ENCODE measurements around the gene ARHGAP20.

The ARHGAP20 gene, protein sequence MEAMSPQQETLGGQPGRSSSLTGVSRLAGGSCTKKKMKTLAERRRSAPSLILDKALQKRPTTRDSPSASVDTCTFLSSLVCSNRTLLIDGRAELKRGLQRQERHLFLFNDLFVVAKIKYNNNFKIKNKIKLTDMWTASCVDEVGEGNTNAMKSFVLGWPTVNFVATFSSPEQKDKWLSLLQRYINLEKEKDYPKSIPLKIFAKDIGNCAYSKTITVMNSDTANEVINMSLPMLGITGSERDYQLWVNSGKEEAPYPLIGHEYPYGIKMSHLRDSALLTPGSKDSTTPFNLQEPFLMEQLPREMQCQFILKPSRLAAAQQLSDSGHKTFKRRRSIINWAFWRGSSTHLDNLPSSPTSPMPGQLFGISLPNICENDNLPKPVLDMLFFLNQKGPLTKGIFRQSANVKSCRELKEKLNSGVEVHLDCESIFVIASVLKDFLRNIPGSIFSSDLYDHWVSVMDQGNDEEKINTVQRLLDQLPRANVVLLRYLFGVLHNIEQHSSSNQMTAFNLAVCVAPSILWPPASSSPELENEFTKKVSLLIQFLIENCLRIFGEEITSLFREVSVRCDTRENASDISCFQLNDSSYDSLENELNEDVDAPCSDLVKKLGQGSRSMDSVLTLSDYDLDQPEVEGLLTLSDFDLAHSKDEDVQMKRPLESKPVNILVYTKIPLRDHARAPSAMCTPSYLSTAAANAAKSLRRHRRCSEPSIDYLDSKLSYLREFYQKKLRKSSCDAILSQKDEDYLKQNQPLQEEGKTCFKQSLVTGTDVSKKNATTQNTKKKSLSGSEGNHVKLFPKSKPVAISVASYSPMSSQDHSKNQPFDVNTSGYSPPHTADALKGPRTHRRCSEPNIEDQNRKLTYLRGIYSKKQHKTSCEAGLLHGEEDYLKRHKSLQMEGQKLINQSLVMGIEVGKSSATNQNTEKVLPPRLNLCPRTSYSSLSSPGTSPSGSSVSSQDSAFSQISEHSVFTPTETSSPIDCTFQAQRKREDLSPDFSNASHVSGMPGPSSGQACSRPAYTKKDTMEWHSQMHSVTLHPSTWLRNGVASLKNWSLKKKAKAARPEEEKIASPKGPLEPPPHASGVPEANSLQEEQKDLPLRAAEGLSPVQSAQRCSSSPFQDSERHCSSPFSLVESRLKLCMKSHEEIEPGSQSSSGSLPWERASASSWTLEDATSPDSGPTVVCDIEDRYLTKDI

DNA sequence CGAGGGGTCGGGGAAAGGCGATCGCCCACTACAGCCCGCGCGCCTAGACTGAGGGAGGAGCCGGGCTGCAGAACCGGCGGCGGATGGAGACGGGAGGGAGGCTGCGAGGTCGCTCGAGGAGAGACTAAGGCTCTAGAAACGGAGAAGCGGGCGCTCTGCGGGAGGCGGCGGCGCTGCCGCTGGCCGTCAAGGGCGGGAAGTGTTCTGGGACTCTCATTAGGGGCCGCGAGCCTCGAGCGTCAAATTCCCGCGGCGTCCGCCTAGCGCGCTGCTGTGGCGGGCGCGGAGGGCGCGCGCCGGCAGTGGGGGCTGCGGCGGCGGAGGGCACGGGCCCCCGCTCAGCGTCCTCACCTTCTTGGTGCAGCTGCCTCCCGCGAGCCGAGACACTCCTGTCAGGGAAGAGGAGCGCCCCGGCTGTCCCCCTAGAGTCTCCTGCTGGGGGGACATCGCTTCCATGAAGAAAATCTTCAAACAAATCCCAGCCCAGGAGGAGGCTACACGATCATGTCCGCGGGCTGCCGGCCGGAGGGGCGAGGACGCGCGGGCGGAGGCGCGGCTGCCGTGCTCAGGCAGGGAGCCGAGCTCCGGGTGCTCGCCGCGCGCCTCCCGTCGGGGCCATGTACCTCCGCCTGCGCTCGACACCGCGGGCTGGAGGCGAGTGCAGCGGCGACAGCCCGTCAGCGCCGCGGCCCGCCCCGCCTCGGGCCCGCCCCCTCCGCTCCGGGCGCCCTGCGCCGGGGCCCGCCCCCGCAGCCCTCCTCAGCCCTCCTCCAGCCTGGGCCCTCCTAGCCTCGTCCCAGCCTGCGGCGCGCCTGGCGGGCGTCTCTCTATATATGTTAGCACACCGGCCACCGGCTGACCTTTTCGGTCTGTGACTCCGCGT lies at the start of gene ARHGAP20:
TSS of gene ARHGAP20 (minus strand) at position 662 of the 883 bp plus-strand sequence. CDS start at position 456, 206 bp downstream.
- Histone ChIP-seq H4K20me1 (ENCODE audit: insufficient read depth) (no peaks in the 10 kb centered on the region), H3K4me2 (peak within 1 kb of the TSS; percentile 54), H3K27ac (no peak within 1 kb of the TSS), H2AFZ (ENCODE audit: low read depth) (peak within 1 kb of the TSS; percentile 82), H3K36me3 (ENCODE audit: insufficient read depth) (no peaks in the 10 kb centered on the region), H3K79me2 (ENCODE audit: insufficient read depth, low read depth) (no peaks in the 10 kb centered on the region), H3K9ac (no peak within 1 kb of the TSS; the same call in 1 of the 2 replicates), H3K4me1 (ENCODE audit: low read depth, poor library complexity, severe bottlenecking) (no peaks in the 10 kb centered on the region), H3K4me3 (IDR thresholded peaks at IDR 0.05; ENCODE audit: insufficient read depth, low read depth, low read length) (no peak within 1 kb of the TSS), H3K27me3 (ENCODE audit: insufficient read depth, low read depth) (no peaks in the 10 kb centered on the region)
- TF ChIP-seq, protein P1, sequence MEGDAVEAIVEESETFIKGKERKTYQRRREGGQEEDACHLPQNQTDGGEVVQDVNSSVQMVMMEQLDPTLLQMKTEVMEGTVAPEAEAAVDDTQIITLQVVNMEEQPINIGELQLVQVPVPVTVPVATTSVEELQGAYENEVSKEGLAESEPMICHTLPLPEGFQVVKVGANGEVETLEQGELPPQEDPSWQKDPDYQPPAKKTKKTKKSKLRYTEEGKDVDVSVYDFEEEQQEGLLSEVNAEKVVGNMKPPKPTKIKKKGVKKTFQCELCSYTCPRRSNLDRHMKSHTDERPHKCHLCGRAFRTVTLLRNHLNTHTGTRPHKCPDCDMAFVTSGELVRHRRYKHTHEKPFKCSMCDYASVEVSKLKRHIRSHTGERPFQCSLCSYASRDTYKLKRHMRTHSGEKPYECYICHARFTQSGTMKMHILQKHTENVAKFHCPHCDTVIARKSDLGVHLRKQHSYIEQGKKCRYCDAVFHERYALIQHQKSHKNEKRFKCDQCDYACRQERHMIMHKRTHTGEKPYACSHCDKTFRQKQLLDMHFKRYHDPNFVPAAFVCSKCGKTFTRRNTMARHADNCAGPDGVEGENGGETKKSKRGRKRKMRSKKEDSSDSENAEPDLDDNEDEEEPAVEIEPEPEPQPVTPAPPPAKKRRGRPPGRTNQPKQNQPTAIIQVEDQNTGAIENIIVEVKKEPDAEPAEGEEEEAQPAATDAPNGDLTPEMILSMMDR (conservative IDR thresholded peaks at IDR 0.05; ENCODE audit: low read depth, low read length) = no peak

DNA sequence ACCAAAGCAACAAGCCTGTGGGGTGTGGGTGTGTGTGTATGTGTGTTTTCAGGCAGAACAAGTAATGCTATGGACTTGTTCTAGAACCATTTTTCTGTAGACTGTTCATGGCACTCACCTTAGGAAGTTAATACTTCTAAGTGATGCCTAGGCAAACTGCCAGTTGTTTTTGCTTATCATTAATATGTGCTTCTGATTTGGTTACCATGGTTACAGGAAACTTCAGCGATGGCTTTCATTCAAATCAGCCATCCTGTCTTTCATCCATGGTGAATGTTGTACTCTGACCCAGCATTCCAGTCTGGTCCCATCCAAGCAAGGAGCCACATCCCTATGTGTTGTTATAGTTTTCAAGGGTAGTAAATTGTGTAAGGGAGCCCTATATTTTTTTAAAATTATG lies 49.8 kb upstream of the ARHGAP20 start:
- Histone ChIP-seq H3K4me2 (no peak overlapping the region), H2AFZ (ENCODE audit: low read depth) (no peak overlapping the region), H3K27ac (no peak overlapping the region), H3K27me3 (ENCODE audit: insufficient read depth, low read depth) (no peaks in the 10 kb centered on the region), H3K36me3 (ENCODE audit: insufficient read depth) (no peaks in the 10 kb centered on the region), H3K4me1 (ENCODE audit: low read depth, poor library complexity, severe bottlenecking) (no peaks in the 10 kb centered on the region), H3K9ac (no peak overlapping the region), H4K20me1 (ENCODE audit: insufficient read depth) (no peaks in the 10 kb centered on the region), H3K4me3 (IDR thresholded peaks at IDR 0.05; ENCODE audit: insufficient read depth, low read depth, low read length) (no peak overlapping the region), H3K79me2 (ENCODE audit: insufficient read depth, low read depth) (no peaks in the 10 kb centered on the region)
- TF ChIP-seq, protein P1 (conservative IDR thresholded peaks at IDR 0.05; ENCODE audit: low read depth, low read length) = no peak

DNA sequence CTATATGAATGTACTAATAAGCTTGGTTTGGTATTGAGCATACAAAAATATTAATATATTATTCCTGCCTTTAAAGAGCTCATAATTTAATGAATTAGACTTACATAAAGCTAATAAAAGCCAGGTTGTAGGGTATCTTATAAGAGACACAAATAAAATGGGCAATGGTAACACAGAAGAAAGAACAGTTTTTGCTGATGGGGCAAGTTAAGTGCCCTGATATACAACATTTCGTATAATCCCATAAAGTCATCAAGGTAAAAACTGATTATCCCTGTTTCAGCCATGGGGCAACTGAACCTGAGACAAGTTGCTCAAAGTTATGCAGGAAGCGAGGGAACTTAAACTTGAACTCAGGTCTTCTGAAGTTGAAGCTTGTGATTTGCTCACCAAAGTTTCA lies 48.9 kb upstream of the ARHGAP20 start:
- TF ChIP-seq, protein P1 (conservative IDR thresholded peaks at IDR 0.05; ENCODE audit: low read depth, low read length) = no peak
- H2AFZ ChIP-seq (ENCODE audit: low read depth) = no peak overlapping the region
- H4K20me1 ChIP-seq (ENCODE audit: insufficient read depth) = no peaks in the 10 kb centered on the region
- H3K4me1 ChIP-seq (ENCODE audit: low read depth, poor library complexity, severe bottlenecking) = no peaks in the 10 kb centered on the region
- H3K27me3 ChIP-seq (ENCODE audit: insufficient read depth, low read depth) = no peaks in the 10 kb centered on the region
- no peaks in the 10 kb centered on the region for H3K36me3 ChIP-seq (ENCODE audit: insufficient read depth)
- H3K27ac ChIP-seq = no peak overlapping the region
- H3K9ac ChIP-seq = no peak overlapping the region
- H3K4me3 ChIP-seq (IDR thresholded peaks at IDR 0.05; ENCODE audit: insufficient read depth, low read depth, low read length) = no peak overlapping the region
- H3K79me2 ChIP-seq (ENCODE audit: insufficient read depth, low read depth) = no peaks in the 10 kb centered on the region
- H3K4me2 ChIP-seq = no peak overlapping the region
